Measurements from ENCODE around the gene EXOC4.
"Not testable (repeated sequence)": the region's sequence is repeated elsewhere in the genome, so short reads cannot be mapped to it uniquely, and the experiment has no call there.

The EXOC4 gene

GRCh38 chr7:134058980-134059379, 806.1 kb downstream of the EXOC4 start:
- no peak for DNase-seq

- no peak for DNase-seq
These were observed 807.0 kb downstream of the EXOC4 start for GRCh38 chr7:134059921-134060320.

GRCh38 chr7:134060874-134061273, 808.0 kb downstream of the EXOC4 start:
- DNase-seq: no peak

- no peak for DNase-seq
These were observed 809.6 kb downstream of the EXOC4 start for GRCh38 chr7:134062460-134062859.

GRCh38 chr7:134065415-134065814, 812.5 kb downstream of the EXOC4 start:
- DNase-seq: no peak

GRCh38 chr7:134067164-134067563, 814.3 kb downstream of the EXOC4 start:
- DNase-seq: no peak

GRCh38 chr7:134068670-134069069, 815.8 kb downstream of the EXOC4 start:
- DNase-seq: no peak

- no peak for DNase-seq
These were observed 816.3 kb downstream of the EXOC4 start for GRCh38 chr7:134069187-134069586.

GRCh38 chr7:134070673-134071072, 817.8 kb downstream of the EXOC4 start:
- DNase-seq: no peak

- DNase-seq: no peak
These were observed 818.8 kb downstream of the EXOC4 start for GRCh38 chr7:134071355-134072331.

GRCh38 chr7:134073276-134073675, 820.4 kb downstream of the EXOC4 start:
- DNase-seq: no peak

GRCh38 chr7:134075799-134076198, 822.9 kb downstream of the EXOC4 start:
- DNase-seq: no peak

- not testable (repeated sequence) for DNase-seq
These were observed 824.7 kb downstream of the EXOC4 start for GRCh38 chr7:134077560-134077959.

- DNase-seq: no peak
These were observed 826.1 kb downstream of the EXOC4 start for GRCh38 chr7:134078991-134079390.

- DNase-seq: no peak
These were observed 828.8 kb downstream of the EXOC4 start for GRCh38 chr7:134081695-134082094.

GRCh38 chr7:134083766-134084487, 831.0 kb downstream of the EXOC4 start:
- no peak for DNase-seq

GRCh38 chr7:134084488-134085144, 831.7 kb downstream of the EXOC4 start:
- no peak for DNase-seq

GRCh38 chr7:134085311-134085710, 832.4 kb downstream of the EXOC4 start:
- DNase-seq: no peak

- no peak for DNase-seq
These were observed 834.3 kb downstream of the EXOC4 start for GRCh38 chr7:134086998-134087735.

- DNase-seq: no peak
These were observed 835.3 kb downstream of the EXOC4 start for GRCh38 chr7:134088199-134088598.

GRCh38 chr7:134089446-134089845, 836.6 kb downstream of the EXOC4 start:
- no peak for DNase-seq

GRCh38 chr7:134098072-134098471, 845.2 kb downstream of the EXOC4 start:
- no peak for DNase-seq

- DNase-seq: no peak
These were observed 848.8 kb downstream of the EXOC4 start for GRCh38 chr7:134101716-134102115.

Data from activated naive CD4-positive, alpha-beta T cell treated with Interleukin-2 at 50 U/mL for 16 hours (primary cell).